Adrenal gland (tissue), 12 donors: ENCODE results near the gene LILRA5. TPM values are rescaled to one million over a fixed set of nuclear protein-coding genes. Genes with fewer than 3 reads are reported as not detected.
A peak's percentile ranks its signal among the peaks of the same experiment; 100 is the strongest.
"Not testable (repeated sequence)": the region's sequence is repeated elsewhere in the genome, so short reads cannot be mapped to it uniquely, and the experiment has no call there.

Source experiments
- DNase-seq, 7 donors: peaks; one replicate each; pipeline ENCODE4 v3.0.0-alpha.2; 2019 to 2020
- H3K27ac ChIP-seq, 5 donors: fragments of 200-600 bp; sonication (generic) in 4 of 5; 1 replicate in 3 of 5; 2 replicates in 2 of 5; pipeline versions ENCODE4 v1.5.1 to v1.8.0; 2016 to 2020; ENCODE audit warnings: mild to moderate bottlenecking in 1 of 5
- H3K27me3 ChIP-seq: fragments of 200-600 bp; 2 replicates; pipeline ENCODE4 v1.8.0; 2021
- H3K36me3 ChIP-seq, 2 donors: fragments of 200-600 bp; replicated peaks in 1 of 2; 1 replicate in 1 of 2; 2 replicates in 1 of 2; pipeline versions ENCODE4 v1.5.1 to v1.8.0; 2018 to 2022
- H3K4me1 ChIP-seq, 2 donors: fragments of 200-600 bp; replicated peaks in 1 of 2; 1 replicate in 1 of 2; 2 replicates in 1 of 2; pipeline versions ENCODE4 v1.5.1 to v1.8.0; 2018 to 2021
- H3K4me3 ChIP-seq, 4 donors: fragments of 200-600 bp; sonication (generic) in 3 of 4; one replicate each; pipeline ENCODE4 v1.5.1; 2016 to 2018
- H3K9me3 ChIP-seq, 3 donors: fragments of 200-600 bp; sonication (generic) in 1 of 3; replicated peaks in 1 of 3; 1 replicate in 2 of 3; 2 replicates in 1 of 3; pipeline versions ENCODE4 v1.5.1 to v1.8.0; 2016 to 2021
- POLR2A ChIP-seq, 2 donors: fragments of 450-650 bp; IDR thresholded peaks; one replicate each; pipeline ENCODE4 v1.6.1; 2017; ENCODE audit warnings: antibody characterized with exemption in 2 of 2, mild to moderate bottlenecking in 2 of 2, moderate library complexity in 1 of 2
- WGBS, 4 donors: extraction: QIAGEN DNeasy Blood & Tissue Kit in 2 of 4; methylation state at CpG; one replicate each; pipeline versions ENCODE4 v1.1.5 to v1.1.7; 2013 to 2017; 5-methylcytosine and 5-hydroxymethylcytosine counted together
- intact Hi-C, 2 donors: fragments of 100-400 bp; cut with DNase I; formaldehyde crosslinking; loops; one replicate each; pipeline versions ENCODE4 v1.14.1 to v1.15.0; 2022 to 2023
- polyA plus RNA-seq, 3 donors: library from polyadenylated mRNA; stranded (reverse); fragments of 200-250 nt in 2 of 3; fragments of 350-450 nt in 1 of 3; fragmentation: Illumina TruSeq in 1 of 3; extraction: RNeasy Lipid Tissue Mini Kit (QIAGEN cat#74804) in 1 of 3; gene quantifications; one replicate each; pipeline ENCODE4 v1.2.3, GENCODE V29; 2013 to 2014
- total RNA-seq, 9 donors: library from RNA; depleted of rRNA in 4 of 9; stranded (reverse); fragments of >200 nt in 4 of 9; fragments of 120-200 nt in 1 of 9; fragmentation: NEBNext Ultra II Directional in 1 of 9; extraction: Animal tissue kit (Norgen Biotek cat#: 25700) in 1 of 9; gene quantifications; one replicate each; pipeline versions ENCODE4 v1.1.0 to v1.2.4, GENCODE V29; 2013 to 2023
- TF ChIP-seq, protein P1 (sequence below), 6 experiments: fragments of 450-650 bp in 4 of 6; fragments of 200-600 bp in 2 of 6; sonication (generic) in 1 of 6; IDR thresholded peaks; 1 replicate in 5 of 6; 2 replicates in 1 of 6; pipeline versions ENCODE4 v1.5.1 to v1.8.0; 2016 to 2021; ENCODE audit warnings: antibody characterized with exemption in 6 of 6, mild to moderate bottlenecking in 2 of 6, moderate library complexity in 1 of 6
- donor health status: healthy with polysubstance abuse.
- donor health status: Bipolar disorder and iron deficiency.
- donor health status: DM: yes; HTN: yes; CAD: no.
- donor health status: DM: no; HTN: no; CAD: no.
- donor health status: DM: no; HTN: no; CAD: no.
- donor health status: DM: yes; HTN: yes; CAD: no.

The LILRA5 gene
- total and polyA plus RNA-seq, 12 donors, result 0.72 to 6.2 (median 3.0) TPM; not detected in 1

DNA sequence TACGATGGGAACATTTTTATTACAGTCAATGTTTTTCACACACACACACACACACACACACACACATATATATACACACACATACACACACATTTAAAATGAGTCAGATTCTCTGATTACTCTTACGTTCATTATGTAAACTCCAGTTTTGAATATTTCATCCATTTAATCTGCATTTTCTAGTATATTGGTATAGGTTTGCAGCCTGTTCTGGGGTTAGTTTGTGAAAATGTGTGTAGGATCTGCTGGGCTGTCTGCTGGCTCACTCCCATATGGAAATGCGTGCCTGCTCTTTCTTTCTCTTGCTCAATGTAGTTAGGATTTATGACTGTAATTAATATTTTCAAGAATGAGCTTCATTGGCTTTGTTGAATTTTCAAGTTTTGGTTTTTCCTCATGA, 39.1 kb downstream of the LILRA5 start:
- intact Hi-C loops, result no loop called here
- Histone ChIP-seq H3K36me3 (no peaks in the 10 kb centered on the region), H3K9me3 (no peaks in the 10 kb centered on the region), H3K27me3 (peaks cover 4% of the 10 kb centered on the region), H3K4me1 (no peaks in the 10 kb centered on the region), H3K4me3 (no peak overlapping the region), H3K27ac (no peak overlapping the region)
- WGBS, 4 donors, result 59 to 69% (median 62%) methylated on average over 3 of the region's 3 CpGs
- no peak for TF ChIP-seq POLR2A (IDR thresholded peaks at IDR 0.05)
- TF ChIP-seq, protein P1, sequence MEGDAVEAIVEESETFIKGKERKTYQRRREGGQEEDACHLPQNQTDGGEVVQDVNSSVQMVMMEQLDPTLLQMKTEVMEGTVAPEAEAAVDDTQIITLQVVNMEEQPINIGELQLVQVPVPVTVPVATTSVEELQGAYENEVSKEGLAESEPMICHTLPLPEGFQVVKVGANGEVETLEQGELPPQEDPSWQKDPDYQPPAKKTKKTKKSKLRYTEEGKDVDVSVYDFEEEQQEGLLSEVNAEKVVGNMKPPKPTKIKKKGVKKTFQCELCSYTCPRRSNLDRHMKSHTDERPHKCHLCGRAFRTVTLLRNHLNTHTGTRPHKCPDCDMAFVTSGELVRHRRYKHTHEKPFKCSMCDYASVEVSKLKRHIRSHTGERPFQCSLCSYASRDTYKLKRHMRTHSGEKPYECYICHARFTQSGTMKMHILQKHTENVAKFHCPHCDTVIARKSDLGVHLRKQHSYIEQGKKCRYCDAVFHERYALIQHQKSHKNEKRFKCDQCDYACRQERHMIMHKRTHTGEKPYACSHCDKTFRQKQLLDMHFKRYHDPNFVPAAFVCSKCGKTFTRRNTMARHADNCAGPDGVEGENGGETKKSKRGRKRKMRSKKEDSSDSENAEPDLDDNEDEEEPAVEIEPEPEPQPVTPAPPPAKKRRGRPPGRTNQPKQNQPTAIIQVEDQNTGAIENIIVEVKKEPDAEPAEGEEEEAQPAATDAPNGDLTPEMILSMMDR (IDR thresholded peaks at IDR 0.05), result no peak
- no peak for DNase-seq

DNA sequence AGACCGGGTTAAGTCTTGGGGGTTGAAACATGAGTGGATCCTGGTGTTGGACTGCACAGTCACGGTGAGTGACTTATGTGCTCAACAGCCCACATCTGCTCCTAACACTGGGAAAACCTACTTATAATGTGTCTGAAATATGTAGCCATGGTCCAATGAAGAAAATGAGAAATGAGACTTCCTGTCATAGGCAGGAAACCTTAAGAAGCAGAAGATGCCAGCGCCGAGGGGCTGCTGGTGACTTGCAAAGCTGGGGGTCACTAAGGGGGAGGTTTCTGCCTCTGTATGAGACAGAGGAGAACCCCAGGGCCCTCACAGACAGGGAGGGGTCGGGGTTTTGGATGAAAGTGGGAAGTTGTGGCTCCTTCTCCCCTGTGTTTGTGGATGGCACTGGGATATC, 40.8 kb downstream of the LILRA5 start:
- WGBS, 4 donors, result 50 to 70% (median 57%) methylated on average over 4 to 5 of the region's 5 CpGs
- not testable (repeated sequence) for H3K36me3 ChIP-seq

DNA sequence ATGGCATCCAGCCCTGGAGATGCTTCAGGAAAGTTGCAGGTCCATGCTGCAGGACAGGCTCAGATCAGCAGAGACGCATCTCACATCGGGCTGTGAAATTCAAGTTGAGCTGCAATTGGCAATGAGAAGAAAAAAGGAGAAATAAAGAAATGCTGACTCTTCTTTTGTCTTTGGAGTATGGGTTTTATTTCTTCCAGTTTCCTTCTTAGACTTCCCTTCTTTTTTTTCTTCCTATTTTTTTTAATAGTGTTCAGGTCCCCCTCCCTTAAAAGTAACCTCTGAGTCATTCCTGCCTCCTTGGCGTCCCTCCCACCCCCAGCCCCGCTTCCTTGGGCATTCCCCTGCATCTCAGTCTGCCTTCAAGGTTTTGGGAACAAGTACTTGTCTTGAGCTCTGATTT, 41.4 kb downstream of the LILRA5 start:
- H3K36me3 ChIP-seq, H3K9me3 ChIP-seq, H3K4me3 ChIP-seq, H3K27me3 ChIP-seq, intact Hi-C loops, H3K4me1 ChIP-seq: not testable (repeated sequence)
- 36 to 54% (median 48%) methylated on average over 4 of the region's 4 CpGs for WGBS, 4 donors
- peak overlapping the region in 1 of 5 donors; percentile 77 for H3K27ac ChIP-seq
- DNase-seq, result peak in 2 of 7 donors; percentile 36 to 51

More for the DNA sequence above, 40.8 kb downstream of the LILRA5 start:
- H3K27ac ChIP-seq, result peak overlapping the region in 1 of 5 donors; percentile 22
- intact Hi-C loops, H3K9me3 ChIP-seq, H3K27me3 ChIP-seq, H3K4me3 ChIP-seq, H3K4me1 ChIP-seq: not testable (repeated sequence)
- peak in 1 of 7 donors; percentile 39 for DNase-seq

DNA sequence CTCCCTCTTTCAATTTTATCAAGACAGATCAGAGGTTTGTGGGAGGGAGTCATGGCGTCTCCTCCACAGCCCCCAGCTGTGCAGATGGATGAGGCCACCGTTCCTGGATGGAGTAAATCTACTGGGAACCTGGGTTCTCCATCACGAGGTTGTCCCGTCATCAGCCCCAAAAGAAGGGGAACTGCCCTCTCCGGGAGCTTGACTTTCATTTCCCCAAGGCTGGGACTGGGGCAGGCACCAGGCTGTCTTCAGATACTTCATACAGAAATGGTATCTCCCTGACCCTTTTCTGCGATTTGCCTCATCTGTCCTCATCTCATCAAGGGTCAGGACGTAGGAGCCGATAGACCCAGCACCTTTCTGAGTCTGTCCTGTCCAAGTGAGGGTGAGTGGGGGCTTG, 41.9 kb downstream of the LILRA5 start:
- Histone ChIP-seq H3K9me3 (no peaks in the 10 kb centered on the region), H3K27me3 (no peaks in the 10 kb centered on the region), H3K36me3 (no peaks in the 10 kb centered on the region), H3K4me1 (no peaks in the 10 kb centered on the region), H3K4me3 (no peak overlapping the region), H3K27ac (peak overlapping the region in 1 of 5 donors; percentile 77)
- TF ChIP-seq, protein P1 (IDR thresholded peaks at IDR 0.05), result no peak
- no peak for TF ChIP-seq POLR2A (IDR thresholded peaks at IDR 0.05)
- WGBS, 4 donors, result 49 to 66% (median 55%) methylated on average over 8 of the region's 8 CpGs
- intact Hi-C loops, result no loop called here
- peak in 4 of 7 donors; percentile 44 to 63 (median 49) for DNase-seq

DNA sequence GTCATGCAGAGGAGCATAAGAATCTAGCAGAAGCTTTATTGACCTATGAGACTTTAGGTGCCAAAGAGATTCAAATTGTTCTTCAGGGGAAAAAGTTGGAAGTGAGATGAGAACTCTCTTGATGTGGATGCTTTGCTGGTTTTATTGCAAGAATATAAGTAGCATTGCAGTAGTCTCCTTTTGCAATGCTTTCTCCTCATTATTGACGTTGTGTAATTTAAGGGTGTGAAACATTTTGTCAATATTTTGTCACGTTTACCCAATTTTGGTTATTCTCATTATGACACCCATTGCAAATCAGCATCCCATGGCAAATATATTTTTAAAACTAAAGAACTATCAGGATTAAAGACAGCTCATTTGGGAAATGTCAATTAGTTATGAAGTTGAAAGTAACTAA, 44.0 kb downstream of the LILRA5 start:
- intact Hi-C loops, result no loop called here
- H3K9me3 ChIP-seq, result no peaks in the 10 kb centered on the region
- no peaks in the 10 kb centered on the region for H3K27me3 ChIP-seq
- no peak for DNase-seq
- no peaks in the 10 kb centered on the region for H3K36me3 ChIP-seq
- 45 to 68% (median 60%) methylated on average over 2 of the region's 2 CpGs for WGBS, 4 donors
- TF ChIP-seq POLR2A (IDR thresholded peaks at IDR 0.05), result no peak
- TF ChIP-seq, protein P1 (IDR thresholded peaks at IDR 0.05), result no peak
- H3K4me3 ChIP-seq, result no peak overlapping the region
- H3K4me1 ChIP-seq, result no peaks in the 10 kb centered on the region
- no peak overlapping the region for H3K27ac ChIP-seq
